Measurements from ENCODE around the gene PRRT1B. TPM values are rescaled to one million over a fixed set of nuclear protein-coding genes. Genes with fewer than 3 reads are reported as not detected.

The PRRT1B gene
- total and polyA plus RNA-seq, 9 of the 15 experiments (the other 6 are each of a cell fraction or from before 2014, with no cell fraction given): not detected

DNA sequence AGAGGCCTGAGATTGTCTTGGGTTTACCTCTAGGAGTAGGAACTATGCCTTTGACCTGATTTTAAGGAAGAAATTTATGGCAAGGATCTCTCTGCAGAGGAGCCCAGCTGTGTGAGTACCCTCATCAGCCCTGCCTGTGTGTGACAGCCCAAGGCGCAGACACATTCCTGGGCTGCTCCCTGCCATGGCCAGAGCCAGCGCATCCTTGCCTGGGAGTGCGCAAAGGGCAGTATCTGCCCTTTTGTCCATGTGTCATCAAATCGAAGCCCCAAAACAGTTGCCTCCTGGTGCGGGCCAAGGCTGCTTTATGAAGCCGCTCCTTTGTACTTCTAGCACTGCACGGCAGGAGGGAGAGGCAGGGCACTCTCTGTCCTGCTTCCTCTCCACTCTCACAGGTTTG is 51.9 kb downstream of the PRRT1B start (continued):
- TF ChIP-seq TGIF2 (CRISPR knock-in tag; IDR thresholded peaks at IDR 0.05) (no peak), CBX2 (IDR thresholded peaks at IDR 0.05; ENCODE audit: insufficient read depth, low read length, poor library complexity, severe bottlenecking) (no peak), GABPB1 (CRISPR knock-in tag; IDR thresholded peaks at IDR 0.05) (no peak), ZC3H4 (CRISPR knock-in tag; IDR thresholded peaks at IDR 0.05; ENCODE audit: borderline replicate concordance) (no peak), YBX1 (IDR thresholded peaks at IDR 0.05) (no peak), NONO (IDR thresholded peaks at IDR 0.05; ENCODE audit: low read depth in 2 of 2, low read length in 1 of 2) (no peak), ZNF551 (CRISPR knock-in tag; IDR thresholded peaks at IDR 0.05) (no peak)

DNA sequence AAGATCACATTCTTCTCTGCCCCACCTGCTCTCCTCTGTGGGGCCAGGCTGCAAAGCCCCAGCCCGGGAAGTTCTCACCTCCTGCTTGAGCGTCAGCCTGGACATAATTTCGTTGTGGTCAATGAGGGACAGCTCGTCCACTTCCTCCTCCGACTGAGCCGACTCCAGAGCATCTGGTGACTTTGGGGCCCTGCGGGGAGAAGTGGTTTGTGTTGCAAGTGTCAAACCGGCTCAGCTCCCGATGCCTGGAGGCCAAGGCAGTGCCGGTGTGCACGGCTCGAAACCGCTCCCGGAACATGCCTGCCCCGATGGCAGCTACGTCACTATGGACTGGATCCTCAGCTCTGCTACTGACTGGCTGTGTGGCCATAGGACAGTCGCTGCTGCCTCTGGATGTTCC is 52.8 kb downstream of the PRRT1B start:
- POLR2A ChIA-PET: interaction anchor here (0.8 to 0.9 kb wide), 2 partner anchors 146 to 163 kb away, joined by 3 read pairs; no protein-coding TSS in a partner anchor
- Histone ChIP-seq H3K4me1 (replicated peaks in 1 of 2; ENCODE audit: control insufficient read depth in 2 of 2, insufficient read depth in 2 of 2, low read length in 2 of 2) (peaks cover 6 to 19% of the 10 kb centered on the region in 2 experiments; a peak in 4 of 5 replicates), H3K79me2 (ENCODE audit: control insufficient read depth, insufficient read depth, low read length) (no peaks in the 10 kb centered on the region), H3K9me1 (ENCODE audit: control insufficient read depth, insufficient read depth, low read length) (no peaks in the 10 kb centered on the region), H3K9me3 (replicated peaks; ENCODE audit: control insufficient read depth, insufficient read depth, low read depth, low read length) (no peaks in the 10 kb centered on the region), H3K27ac (ENCODE audit: extremely low read depth, low read depth, low read length) (no peak overlapping the region), H2AFZ (ENCODE audit: low read depth, low read length) (no peak overlapping the region), H3K4me2 (ENCODE audit: insufficient read depth, low read length) (no peak overlapping the region), H3K9ac (ENCODE audit: insufficient read depth in 1 of 2, low read depth in 2 of 2, low read length in 2 of 2) (peak overlapping the region in 1 of 2 experiments; percentile 42; a peak in 1 of 4 replicates), H4K20me1 (replicated peaks; ENCODE audit: control insufficient read depth, insufficient read depth, low read length) (no peaks in the 10 kb centered on the region), H3K27me3 (ENCODE audit: control insufficient read depth in 2 of 2, insufficient read depth in 2 of 2, low read length in 2 of 2) (no peaks in the 10 kb centered on the region), H3K36me3 (ENCODE audit: control insufficient read depth, insufficient read depth, low read length) (peaks cover 35% of the 10 kb centered on the region; the same call in 2 of the 3 replicates), H3K4me3 (no peak overlapping the region)
- intact Hi-C loops (cut with micrococcal nuclease) (no loop called here), in situ Hi-C loops (cut with MboI) (no loop called here)
- BruUV-seq (replicated peaks): no TSS peak
- DNase-seq (ENCODE audit: extremely low read depth in 1 of 4, low spot score in 3 of 4) (no peak), FAIRE-seq (no peak), ATAC-seq (no peak)
- CTCF ChIA-PET (ENCODE audit: low intra/inter-chr PET ratio): no interaction called here
- WGBS (ENCODE audit: insufficient coverage, low coverage, missing lambda C conversion rate): 80% methylated on average over 17 of the region's 17 CpGs
- no peak for TF ChIP-seq RAD51 (IDR thresholded peaks at IDR 0.05; ENCODE audit: borderline replicate concordance, low read depth)
- TF ChIP-seq, protein P1, sequence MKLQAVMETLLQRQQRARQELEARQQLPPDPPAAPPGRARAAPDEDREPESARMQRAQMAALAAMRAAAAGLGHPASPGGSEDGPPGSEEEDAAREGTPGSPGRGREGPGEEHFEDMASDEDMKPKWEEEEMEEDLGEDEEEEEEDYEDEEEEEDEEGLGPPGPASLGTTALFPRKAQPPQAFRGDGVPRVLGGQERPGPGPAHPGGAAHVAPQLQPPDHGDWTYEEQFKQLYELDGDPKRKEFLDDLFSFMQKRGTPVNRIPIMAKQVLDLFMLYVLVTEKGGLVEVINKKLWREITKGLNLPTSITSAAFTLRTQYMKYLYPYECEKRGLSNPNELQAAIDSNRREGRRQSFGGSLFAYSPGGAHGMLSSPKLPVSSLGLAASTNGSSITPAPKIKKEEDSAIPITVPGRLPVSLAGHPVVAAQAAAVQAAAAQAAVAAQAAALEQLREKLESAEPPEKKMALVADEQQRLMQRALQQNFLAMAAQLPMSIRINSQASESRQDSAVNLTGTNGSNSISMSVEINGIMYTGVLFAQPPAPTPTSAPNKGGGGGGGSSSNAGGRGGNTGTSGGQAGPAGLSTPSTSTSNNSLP (IDR thresholded peaks at IDR 0.05; ENCODE audit: borderline replicate concordance, low read depth, low read length): no peak
- TF ChIP-seq, protein P2, sequence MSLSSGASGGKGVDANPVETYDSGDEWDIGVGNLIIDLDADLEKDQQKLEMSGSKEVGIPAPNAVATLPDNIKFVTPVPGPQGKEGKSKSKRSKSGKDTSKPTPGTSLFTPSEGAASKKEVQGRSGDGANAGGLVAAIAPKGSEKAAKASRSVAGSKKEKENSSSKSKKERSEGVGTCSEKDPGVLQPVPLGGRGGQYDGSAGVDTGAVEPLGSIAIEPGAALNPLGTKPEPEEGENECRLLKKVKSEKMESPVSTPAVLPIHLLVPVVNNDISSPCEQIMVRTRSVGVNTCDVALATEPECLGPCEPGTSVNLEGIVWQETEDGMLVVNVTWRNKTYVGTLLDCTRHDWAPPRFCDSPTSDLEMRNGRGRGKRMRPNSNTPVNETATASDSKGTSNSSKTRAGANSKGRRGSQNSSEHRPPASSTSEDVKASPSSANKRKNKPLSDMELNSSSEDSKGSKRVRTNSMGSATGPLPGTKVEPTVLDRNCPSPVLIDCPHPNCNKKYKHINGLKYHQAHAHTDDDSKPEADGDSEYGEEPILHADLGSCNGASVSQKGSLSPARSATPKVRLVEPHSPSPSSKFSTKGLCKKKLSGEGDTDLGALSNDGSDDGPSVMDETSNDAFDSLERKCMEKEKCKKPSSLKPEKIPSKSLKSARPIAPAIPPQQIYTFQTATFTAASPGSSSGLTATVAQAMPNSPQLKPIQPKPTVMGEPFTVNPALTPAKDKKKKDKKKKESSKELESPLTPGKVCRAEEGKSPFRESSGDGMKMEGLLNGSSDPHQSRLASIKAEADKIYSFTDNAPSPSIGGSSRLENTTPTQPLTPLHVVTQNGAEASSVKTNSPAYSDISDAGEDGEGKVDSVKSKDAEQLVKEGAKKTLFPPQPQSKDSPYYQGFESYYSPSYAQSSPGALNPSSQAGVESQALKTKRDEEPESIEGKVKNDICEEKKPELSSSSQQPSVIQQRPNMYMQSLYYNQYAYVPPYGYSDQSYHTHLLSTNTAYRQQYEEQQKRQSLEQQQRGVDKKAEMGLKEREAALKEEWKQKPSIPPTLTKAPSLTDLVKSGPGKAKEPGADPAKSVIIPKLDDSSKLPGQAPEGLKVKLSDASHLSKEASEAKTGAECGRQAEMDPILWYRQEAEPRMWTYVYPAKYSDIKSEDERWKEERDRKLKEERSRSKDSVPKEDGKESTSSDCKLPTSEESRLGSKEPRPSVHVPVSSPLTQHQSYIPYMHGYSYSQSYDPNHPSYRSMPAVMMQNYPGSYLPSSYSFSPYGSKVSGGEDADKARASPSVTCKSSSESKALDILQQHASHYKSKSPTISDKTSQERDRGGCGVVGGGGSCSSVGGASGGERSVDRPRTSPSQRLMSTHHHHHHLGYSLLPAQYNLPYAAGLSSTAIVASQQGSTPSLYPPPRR (CRISPR knock-in tag; IDR thresholded peaks at IDR 0.05; ENCODE audit: borderline replicate concordance): no peak
- no peak for TF ChIP-seq HLTF (IDR thresholded peaks at IDR 0.05)
- TF ChIP-seq, protein P3, sequence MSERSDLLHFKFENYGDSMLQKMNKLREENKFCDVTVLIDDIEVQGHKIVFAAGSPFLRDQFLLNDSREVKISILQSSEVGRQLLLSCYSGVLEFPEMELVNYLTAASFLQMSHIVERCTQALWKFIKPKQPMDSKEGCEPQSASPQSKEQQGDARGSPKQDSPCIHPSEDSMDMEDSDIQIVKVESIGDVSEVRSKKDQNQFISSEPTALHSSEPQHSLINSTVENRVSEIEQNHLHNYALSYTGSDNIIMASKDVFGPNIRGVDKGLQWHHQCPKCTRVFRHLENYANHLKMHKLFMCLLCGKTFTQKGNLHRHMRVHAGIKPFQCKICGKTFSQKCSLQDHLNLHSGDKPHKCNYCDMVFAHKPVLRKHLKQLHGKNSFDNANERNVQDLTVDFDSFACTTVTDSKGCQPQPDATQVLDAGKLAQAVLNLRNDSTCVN (CRISPR knock-in tag; IDR thresholded peaks at IDR 0.05): no peak
- no peak for TF ChIP-seq HMG20B (CRISPR knock-in tag; IDR thresholded peaks at IDR 0.05)
